GM23248 (cell line): Measurements from ENCODE around the gene DYNLT5. TPM values are rescaled to one million over a fixed set of nuclear protein-coding genes. Genes with fewer than 3 reads are reported as not detected.
"Not testable (repeated sequence)": the region's sequence is repeated elsewhere in the genome, so short reads cannot be mapped to it uniquely, and the experiment has no call there.

Experiments
- DNase-seq: peaks from one replicate; pipeline ENCODE4 v3.0.0-alpha.2; 2015
- H2AFZ ChIP-seq: fragments of 200-600 bp; sonication (generic); 2 replicates; pipeline ENCODE4 v1.6.1; 2016; ENCODE audit warnings: antibody characterized with exemption
- H3F3A ChIP-seq: fragments of 200-600 bp; sonication (generic); 2 replicates; pipeline ENCODE4 v1.6.1; 2016; ENCODE audit warnings: mild to moderate bottlenecking, antibody characterized with exemption, mixed run types; ENCODE audit not compliant: insufficient read depth
- H3K27ac ChIP-seq: fragments of 200-600 bp; sonication (generic); 2 replicates; pipeline ENCODE4 v1.5.1; 2016; ENCODE audit warnings: mild to moderate bottlenecking
- H3K27me3 ChIP-seq: fragments of 200-600 bp; sonication (generic); replicated peaks from 2 replicates; pipeline ENCODE4 v1.6.1; 2016; ENCODE audit warnings: mild to moderate bottlenecking; ENCODE audit not compliant: insufficient read depth
- H3K36me3 ChIP-seq: fragments of 200-600 bp; sonication (generic); 2 replicates; pipeline ENCODE4 v1.6.1; 2016; ENCODE audit warnings: low read depth, mild to moderate bottlenecking
- H3K4me1 ChIP-seq: fragments of 200-600 bp; sonication (generic); 2 replicates; pipeline ENCODE4 v1.6.1; 2016; ENCODE audit warnings: mild to moderate bottlenecking; ENCODE audit not compliant: insufficient read depth
- H3K4me2 ChIP-seq: fragments of 200-600 bp; sonication (generic); one replicate; pipeline ENCODE4 v1.6.1; 2016; ENCODE audit warnings: mild to moderate bottlenecking; ENCODE audit not compliant: unreplicated experiment
- H3K4me3 ChIP-seq: fragments of 200-600 bp; sonication (generic); 2 replicates; pipeline ENCODE4 v1.5.1; 2016; ENCODE audit warnings: mild to moderate bottlenecking
- H3K79me2 ChIP-seq: fragments of 200-600 bp; sonication (generic); 2 replicates; pipeline ENCODE4 v1.6.1; 2016; ENCODE audit warnings: mild to moderate bottlenecking; ENCODE audit not compliant: insufficient read depth
- H3K9ac ChIP-seq: fragments of 200-600 bp; sonication (generic); 2 replicates; pipeline ENCODE4 v1.6.1; 2016; ENCODE audit warnings: mild to moderate bottlenecking
- H3K9me2 ChIP-seq: fragments of 200-600 bp; sonication (generic); 2 replicates; pipeline ENCODE4 v1.6.1; 2016; ENCODE audit warnings: mixed run types, mild to moderate bottlenecking, moderate library complexity; ENCODE audit not compliant: insufficient read depth
- H3K9me3 ChIP-seq: fragments of 200-600 bp; sonication (generic); one replicate; pipeline ENCODE4 v1.6.1; 2017; ENCODE audit warnings: low read depth
- H4K20me1 ChIP-seq: fragments of 200-600 bp; sonication (generic); 2 replicates; pipeline ENCODE4 v1.6.0; 2016; ENCODE audit not compliant: insufficient read depth
- EZH2 ChIP-seq: fragments of 200-600 bp; sonication (generic); IDR thresholded peaks from 2 replicates; pipeline ENCODE4 v1.6.1; 2018; ENCODE audit warnings: antibody characterized with exemption, mild to moderate bottlenecking; ENCODE audit not compliant: insufficient read depth, poor library complexity, severe bottlenecking
- EZH2phosphoT487 ChIP-seq: fragments of 200-600 bp; sonication (generic); IDR thresholded peaks from 2 replicates; pipeline ENCODE4 v1.6.1; 2018; ENCODE audit warnings: antibody characterized with exemption, moderate library complexity, mild to moderate bottlenecking, low read depth; ENCODE audit not compliant: insufficient read depth
- WGBS, 2 experiments: methylation state at CpG; one replicate each; pipeline ENCODE4 v1.1.6; 2015 to 2017; ENCODE audit warnings: low lambda C conversion rate in 2 of 2, low coverage in 1 of 2; ENCODE audit errors: missing lambda C conversion rate in 2 of 2; 5-methylcytosine and 5-hydroxymethylcytosine counted together
- in situ Hi-C: fragments of 300-500 bp; cut with MboI; formaldehyde crosslinking; loops from 2 replicates; pipeline ENCODE4 v1.15.0; 2020
- polyA plus RNA-seq: library from polyadenylated mRNA; unstranded; fragments of >200 nt; fragmentation: Nextera tagmentation; extraction: Ambion mirVana; gene quantifications from 2 replicates; pipeline ENCODE4 v1.2.1, GENCODE V29; 2016
- total RNA-seq: library from RNA; depleted of rRNA; stranded (reverse); fragments of >200 nt; shearing (Covaris generic); gene quantifications from 2 replicates; pipeline ENCODE4 v1.2.3, GENCODE V29; 2014

DYNLT5 gene
- total and polyA plus RNA-seq, 2 experiments from 2014 or later: 2.3 to 3.0 TPM

DNA sequence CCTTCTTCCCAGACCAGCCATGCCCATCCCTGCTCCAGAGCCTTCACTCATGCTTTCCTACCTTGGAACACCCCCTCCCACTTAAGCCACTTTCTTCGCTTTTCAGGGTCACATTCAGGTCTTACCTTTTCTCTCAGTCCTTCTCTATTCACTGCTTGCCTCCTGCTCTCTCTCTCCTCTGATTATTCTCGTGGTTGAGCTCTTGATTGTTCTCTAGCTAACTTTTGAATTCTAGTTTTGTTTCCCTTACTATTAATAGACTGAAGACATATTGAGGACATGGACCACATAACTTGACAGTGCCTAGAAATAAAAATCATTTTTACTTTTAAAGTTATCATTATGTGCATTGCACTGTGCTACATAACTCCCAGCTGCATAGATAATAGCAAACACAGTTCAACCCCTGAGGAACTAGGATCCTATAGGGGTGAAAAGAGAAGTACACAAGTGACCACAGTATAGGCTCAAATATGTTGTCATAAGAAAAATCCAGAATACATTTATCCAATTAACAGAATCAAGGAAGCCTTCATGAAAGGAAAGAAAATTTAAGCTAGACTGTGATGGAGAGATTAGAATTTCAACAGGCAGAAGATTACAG is 27.3 kb downstream of the DYNLT5 start:
- TF ChIP-seq EZH2phosphoT487: no peak
- no peak for TF ChIP-seq EZH2
- 58 to 70% methylated on average over 2 of the region's 2 CpGs for WGBS, 2 experiments
- Histone ChIP-seq H2AFZ (peak overlapping the region; percentile 90), H3K9me2 (no peaks in the 10 kb centered on the region), H3K4me1 (peaks cover 10% of the 10 kb centered on the region), H3K27ac (no peak overlapping the region), H3F3A (no peaks in the 10 kb centered on the region), H4K20me1 (no peaks in the 10 kb centered on the region), H3K4me3 (peak overlapping the region; percentile 71; the same call in 1 of the 2 replicates), H3K36me3 (no peaks in the 10 kb centered on the region), H3K9me3 (no peaks in the 10 kb centered on the region), H3K9ac (no peak overlapping the region), H3K79me2 (no peaks in the 10 kb centered on the region), H3K4me2 (peak overlapping the region; percentile 79), H3K27me3 (no peaks in the 10 kb centered on the region)
- in situ Hi-C loops: no loop called here
- no peak for DNase-seq

DNA sequence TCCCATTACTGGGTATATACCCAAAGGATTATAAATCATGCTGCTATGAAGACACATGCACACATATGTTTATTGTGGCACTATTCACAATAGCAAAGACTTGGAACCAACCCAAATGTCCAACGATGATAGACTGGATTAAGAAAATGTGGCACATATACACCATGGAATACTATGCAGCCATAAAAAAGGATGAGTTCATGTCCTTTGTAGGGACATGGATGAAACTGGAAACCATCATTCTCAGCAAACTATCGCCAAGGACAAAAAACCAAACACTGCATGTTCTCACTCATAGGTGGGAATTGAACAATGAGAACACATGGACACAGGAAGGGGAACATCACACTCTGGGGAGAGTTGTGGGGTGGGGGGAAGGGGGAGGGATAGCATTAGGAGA is 33.5 kb downstream of the DYNLT5 start:
- H3K4me3 ChIP-seq, H2AFZ ChIP-seq, in situ Hi-C loops, H3K36me3 ChIP-seq, H3K4me2 ChIP-seq, H3K4me1 ChIP-seq, DNase-seq, H3K9me2 ChIP-seq, H3K79me2 ChIP-seq, H3K27me3 ChIP-seq, H3K9me3 ChIP-seq, H3K27ac ChIP-seq, H4K20me1 ChIP-seq, H3F3A ChIP-seq, H3K9ac ChIP-seq: not testable (repeated sequence)
- 49 to 56% methylated on average over 2 of the region's 2 CpGs for WGBS, 2 experiments

DNA sequence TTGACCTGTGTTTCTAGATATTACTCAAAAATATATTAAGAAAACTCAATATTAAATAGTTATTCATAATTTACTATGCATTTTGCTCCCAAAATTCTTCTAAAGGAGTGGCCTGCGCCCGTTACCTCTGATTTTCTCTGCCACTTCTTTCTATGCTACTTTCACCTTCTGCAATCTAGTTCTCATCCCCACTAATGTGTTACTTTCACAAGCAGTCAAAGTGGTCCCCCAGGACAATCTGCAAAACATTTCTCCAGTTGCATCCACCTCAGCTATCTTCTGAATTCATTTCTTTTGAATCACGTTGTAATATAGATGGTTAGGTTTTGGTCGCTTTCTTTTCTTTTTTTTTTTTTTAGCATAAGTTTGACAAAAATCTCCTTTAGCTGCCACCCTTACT is 35.4 kb downstream of the DYNLT5 start:
- Histone ChIP-seq H3K36me3 (no peaks in the 10 kb centered on the region), H3K4me2 (no peak overlapping the region), H3K27ac (no peak overlapping the region), H4K20me1 (no peaks in the 10 kb centered on the region), H3K79me2 (no peaks in the 10 kb centered on the region), H3K9me3 (no peaks in the 10 kb centered on the region), H3K9ac (no peak overlapping the region), H3F3A (no peaks in the 10 kb centered on the region), H3K4me3 (no peak overlapping the region), H3K27me3 (no peaks in the 10 kb centered on the region), H2AFZ (no peak overlapping the region), H3K4me1 (no peaks in the 10 kb centered on the region), H3K9me2 (no peaks in the 10 kb centered on the region)
- in situ Hi-C loops: no loop called here
- 80 to 86% methylated on average over 4 of the region's 4 CpGs for WGBS, 2 experiments
- TF ChIP-seq EZH2: no peak
- TF ChIP-seq EZH2phosphoT487: no peak
- no peak for DNase-seq

DNA sequence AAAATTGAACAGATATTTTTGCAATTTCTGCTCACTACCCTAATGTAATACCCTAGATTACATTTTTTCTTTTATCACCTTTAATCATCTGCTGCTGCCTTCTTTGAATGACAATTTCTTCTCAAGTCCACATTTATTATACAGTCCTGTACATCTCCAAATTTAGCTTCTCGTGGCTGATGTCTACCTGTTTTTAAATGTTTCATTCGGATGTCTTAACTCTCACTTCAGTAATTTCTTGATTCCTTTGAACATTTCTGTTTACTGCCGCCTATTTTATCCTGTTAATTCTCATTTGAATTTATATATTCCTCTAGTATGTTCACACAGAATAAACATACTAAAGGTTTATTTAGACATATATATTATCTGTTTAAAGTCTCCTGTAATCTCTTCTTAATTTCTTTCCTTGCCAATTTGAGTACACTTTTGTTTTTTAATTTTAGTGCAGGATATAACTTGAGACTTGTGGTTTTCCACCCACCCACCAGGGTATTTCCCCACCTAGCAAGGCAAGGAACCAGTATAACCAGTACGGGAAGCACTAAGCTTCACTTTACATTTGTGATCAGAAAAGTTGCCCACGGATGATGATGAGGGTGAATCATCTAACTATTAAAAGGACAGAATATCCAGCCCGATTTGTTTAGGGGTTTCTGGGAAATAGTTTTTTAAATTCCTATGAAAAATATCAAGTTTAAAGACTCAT is 36.1 kb downstream of the DYNLT5 start:
- Histone ChIP-seq H3K4me2 (no peak overlapping the region), H2AFZ (no peak overlapping the region), H3K4me3 (no peak overlapping the region), H3K9me2 (no peaks in the 10 kb centered on the region), H3K9ac (no peak overlapping the region), H3K36me3 (no peaks in the 10 kb centered on the region), H3K4me1 (no peaks in the 10 kb centered on the region), H3F3A (no peaks in the 10 kb centered on the region), H3K9me3 (no peaks in the 10 kb centered on the region), H3K27me3 (no peaks in the 10 kb centered on the region), H4K20me1 (no peaks in the 10 kb centered on the region), H3K79me2 (no peaks in the 10 kb centered on the region), H3K27ac (no peak overlapping the region)
- TF ChIP-seq EZH2phosphoT487 (no peak), EZH2 (no peak)
- no peak for DNase-seq
- in situ Hi-C loops: no loop called here
- WGBS, 2 experiments: 91 to 92% methylated on average over 6 of the region's 6 CpGs
